ENCODE measurements around the gene CCNL2. TPM values are rescaled to one million over a fixed set of nuclear protein-coding genes. Genes with fewer than 3 reads are reported as not detected.
A peak's percentile ranks its signal among the peaks of the same experiment; 100 is the strongest.

Gene CCNL2
- total and polyA plus RNA-seq, 2 donors (not counting 1 experiment from before 2014, with no cell fraction given): 263 to 347 TPM

DNA sequence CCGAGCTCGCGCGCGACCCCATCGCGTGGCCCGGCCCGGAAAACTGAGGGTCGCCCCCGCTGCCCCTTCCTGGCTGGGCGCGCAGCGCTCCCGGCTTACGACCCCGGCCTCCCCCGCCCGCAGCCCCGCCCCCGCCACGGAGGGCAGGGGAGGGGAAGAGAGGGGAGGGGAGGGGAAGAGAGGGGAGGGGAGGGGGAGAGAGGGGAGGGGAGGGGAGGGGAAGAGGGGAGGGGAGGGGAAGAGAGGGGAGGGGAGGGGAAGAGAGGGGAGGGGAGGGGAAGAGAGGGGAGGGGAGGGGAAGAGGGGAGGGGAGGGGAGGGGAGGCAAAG is 28.6 kb upstream of the CCNL2 start:
- Histone ChIP-seq H3K27ac (ENCODE audit: low read length in 2 of 2) (no peak overlapping the region), H3K27me3 (replicated peaks in 1 of 4; ENCODE audit: control extremely low read depth in 1 of 4, control insufficient read depth in 3 of 4, insufficient read depth in 4 of 4, low read length in 3 of 4) (peaks cover 0 to 34% (median 5%) of the 10 kb centered on the region in 4 experiments), H3K4me3 (ENCODE audit: control extremely low read depth in 1 of 5, extremely low read depth in 1 of 5, insufficient read depth in 1 of 5, low read depth in 2 of 5, low read length in 4 of 5) (no peak overlapping the region), H3K4me1 (ENCODE audit: control insufficient read depth in 2 of 2, insufficient read depth in 2 of 2, low read length in 2 of 2) (peaks cover 0 to 3% of the 10 kb centered on the region in 2 donors), H3K4me2 (replicated peaks; ENCODE audit: low read depth, low read length, poor library complexity, severe bottlenecking) (peak overlapping the region; percentile 67), H3K36me3 (replicated peaks in 1 of 2; ENCODE audit: control extremely low read depth in 1 of 2, control insufficient read depth in 1 of 2, extremely low read depth in 1 of 2, insufficient read depth in 2 of 2, low read length in 1 of 2) (no peaks in the 10 kb centered on the region), H3K79me2 (ENCODE audit: control insufficient read depth, insufficient read depth, low read length) (no peaks in the 10 kb centered on the region), H3K9ac (ENCODE audit: low read length) (no peak overlapping the region), H2AFZ (ENCODE audit: insufficient read depth, low read depth, low read length, poor library complexity, severe bottlenecking) (no peak overlapping the region), H4K20me1 (ENCODE audit: control insufficient read depth, insufficient read depth, low read length, poor library complexity, severe bottlenecking) (no peaks in the 10 kb centered on the region), H3K9me3 (ENCODE audit: control extremely low read depth in 1 of 3, control insufficient read depth in 2 of 3, insufficient read depth in 1 of 3, low read length in 2 of 3) (peaks cover 0 to 3% (median 0%) of the 10 kb centered on the region in 3 donors)
- WGBS (ENCODE audit: insufficient coverage): 18% methylated on average over 7 of the region's 22 CpGs
- intact Hi-C loops (cut with micrococcal nuclease): no loop called here
- H3K27ac Mint-ChIP-seq: no peak overlapping the region
- peaks cover 34% of the 10 kb centered on the region for H3K27me3 Mint-ChIP-seq
- ChIA-PET CTCF (interaction anchor here (2.3 kb wide), 1 partner anchor 13 kb away, joined by 9 read pairs; no protein-coding TSS in a partner anchor), POLR2A (no interaction called here)
- no peak for TF ChIP-seq EZH2 (IDR thresholded peaks at IDR 0.05; ENCODE audit: borderline replicate concordance, insufficient read depth, low read depth, low read length, poor library complexity, severe bottlenecking)
- H3K4me1 Mint-ChIP-seq: peaks cover 3% of the 10 kb centered on the region
- H3K9me3 Mint-ChIP-seq (ENCODE audit: insufficient read depth): no peaks in the 10 kb centered on the region
- ATAC-seq (ENCODE audit: low read depth) (no peak), DNase-seq (no peak)
- no peak overlapping the region for H3K4me3 Mint-ChIP-seq

DNA sequence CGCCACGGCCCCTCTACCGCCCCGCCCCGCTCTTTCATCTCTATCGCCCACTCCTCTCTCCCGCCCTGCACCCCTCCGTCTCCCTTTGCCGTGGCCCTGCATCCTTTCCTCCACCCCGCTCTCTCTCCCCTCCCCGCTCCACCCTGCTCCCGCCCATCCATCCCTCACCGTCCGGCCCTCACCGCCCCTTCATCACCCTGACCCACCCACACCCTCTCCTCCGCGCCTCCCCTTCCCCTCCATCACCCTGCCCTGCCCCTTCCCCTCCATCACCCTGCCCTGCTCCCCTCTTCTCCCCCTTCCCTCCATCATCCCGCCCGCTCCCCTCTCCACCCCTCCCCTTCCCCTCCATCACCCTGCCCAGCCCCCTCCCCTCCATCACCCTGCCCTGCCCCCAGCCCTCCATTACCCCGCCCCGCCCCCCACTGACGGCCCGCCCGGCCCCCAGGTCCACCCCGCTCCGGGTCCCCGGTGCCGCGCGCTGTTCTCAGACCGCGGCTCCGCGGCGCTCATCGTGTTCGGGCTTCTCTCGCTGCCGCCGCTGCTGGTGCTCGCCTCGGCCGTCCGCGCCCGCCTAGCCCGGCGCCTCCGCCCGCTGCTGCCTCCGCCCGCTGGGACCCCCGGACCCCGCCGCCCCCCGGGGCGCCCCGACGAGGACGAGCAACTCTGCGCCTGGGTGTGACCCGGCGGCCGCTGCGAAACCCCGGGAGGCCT is 28.1 kb upstream of the CCNL2 start:
- H3K79me2 ChIP-seq (ENCODE audit: control insufficient read depth, insufficient read depth, low read length): no peaks in the 10 kb centered on the region
- intact Hi-C loops (cut with micrococcal nuclease): no loop called here
- peak; percentile 23 for DNase-seq
- H4K20me1 ChIP-seq (ENCODE audit: control insufficient read depth, insufficient read depth, low read length, poor library complexity, severe bottlenecking): no peaks in the 10 kb centered on the region
- H3K9me3 Mint-ChIP-seq (ENCODE audit: insufficient read depth): no peaks in the 10 kb centered on the region
- peaks cover 0 to 34% (median 5%) of the 10 kb centered on the region in 4 experiments for H3K27me3 ChIP-seq (replicated peaks in 1 of 4; ENCODE audit: control extremely low read depth in 1 of 4, control insufficient read depth in 3 of 4, insufficient read depth in 4 of 4, low read length in 3 of 4)
- peak; percentile 28 for ATAC-seq (ENCODE audit: low read depth)
- H3K27ac Mint-ChIP-seq: no peak overlapping the region
- TF ChIP-seq EZH2 (IDR thresholded peaks at IDR 0.05; ENCODE audit: borderline replicate concordance, insufficient read depth, low read depth, low read length, poor library complexity, severe bottlenecking): no peak
- TF ChIP-seq, protein P1, sequence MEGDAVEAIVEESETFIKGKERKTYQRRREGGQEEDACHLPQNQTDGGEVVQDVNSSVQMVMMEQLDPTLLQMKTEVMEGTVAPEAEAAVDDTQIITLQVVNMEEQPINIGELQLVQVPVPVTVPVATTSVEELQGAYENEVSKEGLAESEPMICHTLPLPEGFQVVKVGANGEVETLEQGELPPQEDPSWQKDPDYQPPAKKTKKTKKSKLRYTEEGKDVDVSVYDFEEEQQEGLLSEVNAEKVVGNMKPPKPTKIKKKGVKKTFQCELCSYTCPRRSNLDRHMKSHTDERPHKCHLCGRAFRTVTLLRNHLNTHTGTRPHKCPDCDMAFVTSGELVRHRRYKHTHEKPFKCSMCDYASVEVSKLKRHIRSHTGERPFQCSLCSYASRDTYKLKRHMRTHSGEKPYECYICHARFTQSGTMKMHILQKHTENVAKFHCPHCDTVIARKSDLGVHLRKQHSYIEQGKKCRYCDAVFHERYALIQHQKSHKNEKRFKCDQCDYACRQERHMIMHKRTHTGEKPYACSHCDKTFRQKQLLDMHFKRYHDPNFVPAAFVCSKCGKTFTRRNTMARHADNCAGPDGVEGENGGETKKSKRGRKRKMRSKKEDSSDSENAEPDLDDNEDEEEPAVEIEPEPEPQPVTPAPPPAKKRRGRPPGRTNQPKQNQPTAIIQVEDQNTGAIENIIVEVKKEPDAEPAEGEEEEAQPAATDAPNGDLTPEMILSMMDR (IDR thresholded peaks at IDR 0.05): no peak
- no peaks in the 10 kb centered on the region for H3K36me3 ChIP-seq (replicated peaks in 1 of 2; ENCODE audit: control extremely low read depth in 1 of 2, control insufficient read depth in 1 of 2, extremely low read depth in 1 of 2, insufficient read depth in 2 of 2, low read length in 1 of 2)
- H3K9ac ChIP-seq (ENCODE audit: low read length): no peak overlapping the region
- H3K27ac ChIP-seq (ENCODE audit: low read length in 2 of 2): no peak overlapping the region
- peaks cover 0 to 3% of the 10 kb centered on the region in 2 donors for H3K4me1 ChIP-seq (ENCODE audit: control insufficient read depth in 2 of 2, insufficient read depth in 2 of 2, low read length in 2 of 2)
- H3K27me3 Mint-ChIP-seq: peaks cover 36% of the 10 kb centered on the region
- CTCF ChIA-PET: interaction anchor here (2.3 kb wide), 1 partner anchor 14 kb away, joined by 9 read pairs; no protein-coding TSS in a partner anchor
- H2AFZ ChIP-seq (ENCODE audit: insufficient read depth, low read depth, low read length, poor library complexity, severe bottlenecking): no peak overlapping the region
- H3K9me3 ChIP-seq (ENCODE audit: control extremely low read depth in 1 of 3, control insufficient read depth in 2 of 3, insufficient read depth in 1 of 3, low read length in 2 of 3): peaks cover 0 to 3% (median 0%) of the 10 kb centered on the region in 3 donors
- no peak overlapping the region for H3K4me3 ChIP-seq (ENCODE audit: control extremely low read depth in 1 of 5, extremely low read depth in 1 of 5, insufficient read depth in 1 of 5, low read depth in 2 of 5, low read length in 4 of 5)
- H3K4me2 ChIP-seq (replicated peaks; ENCODE audit: low read depth, low read length, poor library complexity, severe bottlenecking): peak overlapping the region; percentile 67
- POLR2A ChIA-PET: no interaction called here
- H3K4me3 Mint-ChIP-seq: no peak overlapping the region
- WGBS (ENCODE audit: insufficient coverage): 10% methylated on average over 57 of the region's 66 CpGs
- peaks cover 3% of the 10 kb centered on the region for H3K4me1 Mint-ChIP-seq
